Gastroesophageal sphincter (tissue), 4 donors: ENCODE data around the gene TBC1D4. TPM values are rescaled to one million over a fixed set of nuclear protein-coding genes. Genes with fewer than 3 reads are reported as not detected.

Experiments used
- ATAC-seq: fragments of 150-250 bp; one replicate; pipeline ENCODE4 v1.9.1; 2016; ENCODE audit warnings: mild to moderate bottlenecking, moderate library complexity
- H3K27ac ChIP-seq, 4 donors: fragments of 200-600 bp; sonication (generic) in 3 of 4; 1 replicate in 3 of 4; 2 replicates in 1 of 4; pipeline ENCODE4 v1.5.1; 2016 to 2019
- H3K27me3 ChIP-seq: fragments of 200-600 bp; sonication (generic); one replicate; pipeline ENCODE4 v1.5.1; 2019
- H3K36me3 ChIP-seq, 2 donors: fragments of 200-600 bp; sonication (generic); one replicate each; pipeline ENCODE4 v1.5.1; 2019; ENCODE audit warnings: control low read depth in 1 of 2
- H3K4me1 ChIP-seq, 3 donors: fragments of 200-600 bp; sonication (generic); 1 replicate in 2 of 3; 2 replicates in 1 of 3; pipeline ENCODE4 v1.5.1; 2016 to 2019; ENCODE audit warnings: control low read depth in 2 of 3
- H3K4me3 ChIP-seq, 2 donors: fragments of 200-600 bp; sonication (generic); one replicate each; pipeline ENCODE4 v1.5.1; 2019; ENCODE audit warnings: mild to moderate bottlenecking in 1 of 2, moderate library complexity in 1 of 2
- H3K9me3 ChIP-seq, 3 donors: fragments of 200-600 bp; sonication (generic); one replicate each; pipeline ENCODE4 v1.5.1; 2017 to 2019; ENCODE audit warnings: control low read depth in 2 of 3
- EP300 ChIP-seq: sonication (generic); formaldehyde crosslinking; IDR thresholded peaks from one replicate; pipeline ENCODE4 v1.6.1; 2017; ENCODE audit warnings: antibody characterized with exemption, mild to moderate bottlenecking
- POLR2A ChIP-seq, 2 donors: fragments of 450-650 bp; IDR thresholded peaks; one replicate each; pipeline ENCODE4 v1.6.1; 2017; ENCODE audit warnings: antibody characterized with exemption in 2 of 2, mild to moderate bottlenecking in 2 of 2, moderate library complexity in 1 of 2
- POLR2AphosphoS5 ChIP-seq: sonication (generic); formaldehyde crosslinking; IDR thresholded peaks from one replicate; pipeline ENCODE4 v1.6.1; 2017; ENCODE audit warnings: antibody characterized with exemption
- WGBS, 2 donors: methylation state at CpG; one replicate each; pipeline ENCODE4 v1.1.5; 2018; ENCODE audit warnings: low coverage in 1 of 2; 5-methylcytosine and 5-hydroxymethylcytosine counted together
- total RNA-seq, 4 donors: library from RNA; depleted of rRNA; stranded (reverse); fragments of >200 nt; gene quantifications; one replicate each; pipeline ENCODE4 v1.1.0, GENCODE V29; 2016
- TF ChIP-seq, protein P1 (sequence below), 4 experiments: fragments of 200-600 bp in 2 of 4; fragments of 450-650 bp in 2 of 4; sonication (generic) in 1 of 4; IDR thresholded peaks; one replicate each; pipeline ENCODE4 v1.5.1; 2017 to 2019; ENCODE audit warnings: antibody characterized with exemption in 4 of 4, mild to moderate bottlenecking in 2 of 4, moderate library complexity in 2 of 4

TBC1D4 gene
- total RNA-seq, 4 donors from 2014 or later: 12.8 to 28.0 (median 22.4) TPM

GRCh38 chr13:75414036-75414827 lies 67.7 kb downstream of the TBC1D4 start:
- Histone ChIP-seq H3K4me1 (peaks cover 32 to 48% (median 34%) of the 10 kb centered on the region in 3 donors), H3K36me3 (no peaks in the 10 kb centered on the region), H3K27ac (no peak overlapping the region), H3K4me3 (no peak overlapping the region), H3K9me3 (no peaks in the 10 kb centered on the region), H3K27me3 (no peaks in the 10 kb centered on the region)
- WGBS, 2 donors: 100% methylated on average over 1 of the region's 2 CpGs
- no peak for ATAC-seq
- TF ChIP-seq EP300: no peak
- TF ChIP-seq POLR2A (IDR thresholded peaks at IDR 0.05): no peak
- TF ChIP-seq POLR2AphosphoS5: no peak
- TF ChIP-seq, protein P1, sequence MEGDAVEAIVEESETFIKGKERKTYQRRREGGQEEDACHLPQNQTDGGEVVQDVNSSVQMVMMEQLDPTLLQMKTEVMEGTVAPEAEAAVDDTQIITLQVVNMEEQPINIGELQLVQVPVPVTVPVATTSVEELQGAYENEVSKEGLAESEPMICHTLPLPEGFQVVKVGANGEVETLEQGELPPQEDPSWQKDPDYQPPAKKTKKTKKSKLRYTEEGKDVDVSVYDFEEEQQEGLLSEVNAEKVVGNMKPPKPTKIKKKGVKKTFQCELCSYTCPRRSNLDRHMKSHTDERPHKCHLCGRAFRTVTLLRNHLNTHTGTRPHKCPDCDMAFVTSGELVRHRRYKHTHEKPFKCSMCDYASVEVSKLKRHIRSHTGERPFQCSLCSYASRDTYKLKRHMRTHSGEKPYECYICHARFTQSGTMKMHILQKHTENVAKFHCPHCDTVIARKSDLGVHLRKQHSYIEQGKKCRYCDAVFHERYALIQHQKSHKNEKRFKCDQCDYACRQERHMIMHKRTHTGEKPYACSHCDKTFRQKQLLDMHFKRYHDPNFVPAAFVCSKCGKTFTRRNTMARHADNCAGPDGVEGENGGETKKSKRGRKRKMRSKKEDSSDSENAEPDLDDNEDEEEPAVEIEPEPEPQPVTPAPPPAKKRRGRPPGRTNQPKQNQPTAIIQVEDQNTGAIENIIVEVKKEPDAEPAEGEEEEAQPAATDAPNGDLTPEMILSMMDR (IDR thresholded peaks at IDR 0.05): no peak

DNA sequence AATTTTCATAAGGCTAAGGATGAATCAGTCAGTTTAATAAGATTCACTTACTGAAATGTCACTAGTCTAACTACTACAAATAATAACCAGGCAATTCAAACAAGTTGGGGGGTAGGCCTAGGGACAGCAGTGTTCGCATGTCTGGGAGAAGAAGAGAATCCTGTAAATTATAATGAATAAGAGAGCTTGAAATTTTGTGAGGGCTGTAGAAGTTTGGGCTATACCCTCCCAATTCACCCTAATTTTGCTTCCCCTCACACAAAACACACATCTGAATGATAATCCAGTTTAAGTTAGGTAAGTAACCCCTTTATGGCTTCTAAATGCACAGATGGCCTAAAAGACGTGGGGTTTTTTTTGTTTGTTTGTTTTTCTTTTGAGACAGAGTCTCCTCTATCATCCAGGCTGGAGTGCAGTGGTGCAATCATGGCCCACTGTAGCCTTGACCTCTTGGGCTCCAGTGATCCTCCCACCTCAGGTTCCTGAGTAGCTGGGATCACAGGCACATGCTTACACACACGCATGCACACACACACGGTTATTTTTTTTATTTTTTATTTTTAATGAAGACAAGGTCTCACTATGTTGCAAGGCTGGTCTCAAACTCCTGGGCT lies 69.9 kb downstream of the TBC1D4 start:
- WGBS, 2 donors: 88 to 93% methylated on average over 3 to 4 of the region's 4 CpGs

DNA sequence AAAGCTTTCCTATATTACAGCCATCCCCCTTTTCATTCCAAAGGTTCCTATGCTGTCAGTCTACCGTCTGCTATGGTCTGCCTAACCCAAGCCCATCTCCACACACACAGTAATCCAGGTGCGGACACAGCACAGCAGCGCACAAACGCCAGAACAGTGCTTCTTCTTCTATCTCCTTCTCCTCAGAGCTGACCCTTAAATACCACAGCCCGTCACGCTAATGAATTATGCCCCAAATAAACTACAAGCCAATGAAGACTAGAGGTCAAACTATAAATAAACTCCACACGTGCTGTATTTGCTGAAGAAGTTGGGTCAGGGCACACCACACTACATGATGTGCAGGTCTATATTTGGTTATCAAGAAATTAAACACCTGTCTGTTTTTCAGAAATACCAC lies 71.8 kb downstream of the TBC1D4 start:
- no peak overlapping the region for H3K27ac ChIP-seq
- TF ChIP-seq POLR2AphosphoS5: no peak
- no peak for TF ChIP-seq EP300
- TF ChIP-seq, protein P1 (IDR thresholded peaks at IDR 0.05): no peak
- no peak for TF ChIP-seq POLR2A (IDR thresholded peaks at IDR 0.05)
- no peaks in the 10 kb centered on the region for H3K27me3 ChIP-seq
- no peaks in the 10 kb centered on the region for H3K9me3 ChIP-seq
- H3K36me3 ChIP-seq: no peaks in the 10 kb centered on the region
- peaks cover 0 to 12% (median 0%) of the 10 kb centered on the region in 3 donors for H3K4me1 ChIP-seq
- 68 to 72% methylated on average over 7 of the region's 7 CpGs for WGBS, 2 donors
- no peak overlapping the region for H3K4me3 ChIP-seq
- no peak for ATAC-seq

More for the DNA sequence above, 69.9 kb downstream of the TBC1D4 start:
- no peak for ATAC-seq
- no peak for TF ChIP-seq POLR2A (IDR thresholded peaks at IDR 0.05)
- H3K36me3 ChIP-seq: no peaks in the 10 kb centered on the region
- no peak overlapping the region for H3K4me3 ChIP-seq
- no peaks in the 10 kb centered on the region for H3K27me3 ChIP-seq
- H3K27ac ChIP-seq: no peak overlapping the region
- peaks cover 13 to 25% (median 15%) of the 10 kb centered on the region in 3 donors for H3K4me1 ChIP-seq
- H3K9me3 ChIP-seq: no peaks in the 10 kb centered on the region

DNA sequence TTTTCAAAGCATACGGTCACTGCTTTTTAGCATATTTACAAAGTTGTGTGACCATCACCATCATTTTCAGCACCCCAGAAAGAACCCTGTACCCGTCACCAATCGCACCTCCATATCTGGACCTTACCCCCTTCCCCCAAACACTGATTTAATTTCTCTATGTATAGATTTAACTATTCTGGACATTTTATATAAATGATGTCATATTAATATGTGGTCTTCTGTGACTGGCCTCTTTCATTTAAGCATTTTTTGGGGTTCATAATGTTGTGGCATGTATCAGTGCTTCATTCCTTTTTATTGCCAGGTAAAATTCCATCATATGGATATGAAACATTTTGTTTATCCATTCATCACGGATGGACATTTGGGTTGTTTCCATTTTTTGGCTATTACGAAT lies 74.0 kb downstream of the TBC1D4 start:
- TF ChIP-seq, protein P1 (IDR thresholded peaks at IDR 0.05): no peak
- no peak for TF ChIP-seq POLR2AphosphoS5
- no peak for TF ChIP-seq POLR2A (IDR thresholded peaks at IDR 0.05)
- TF ChIP-seq EP300: no peak
- peaks cover 0 to 11% (median under 1%) of the 10 kb centered on the region in 3 donors for H3K4me1 ChIP-seq
- no peaks in the 10 kb centered on the region for H3K36me3 ChIP-seq
- no peaks in the 10 kb centered on the region for H3K27me3 ChIP-seq
- no peak overlapping the region for H3K27ac ChIP-seq
- no peaks in the 10 kb centered on the region for H3K9me3 ChIP-seq
- H3K4me3 ChIP-seq: no peak overlapping the region
- no peak for ATAC-seq
- whole genome bisulfite sequencing, 2 donors: 95 to 99% methylated on average over 5 of the region's 5 CpGs

DNA sequence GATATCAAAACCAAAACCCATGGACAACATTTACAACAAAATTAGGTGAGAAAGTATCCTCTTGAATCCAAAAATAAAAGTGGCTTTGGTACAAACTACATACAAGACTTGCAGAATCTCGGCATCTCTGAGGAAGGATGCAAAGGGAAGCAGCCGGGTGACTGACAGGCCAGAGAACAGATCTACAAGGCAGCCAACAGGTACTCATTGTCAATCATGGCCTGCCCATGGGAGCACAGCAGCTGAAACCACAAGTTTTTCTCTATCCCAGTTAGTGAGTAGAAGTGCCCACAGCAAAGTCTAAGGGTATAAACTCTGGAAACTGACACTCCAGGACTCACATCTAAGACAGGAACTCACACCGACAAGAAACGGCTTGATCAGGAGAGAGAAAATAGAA lies 74.5 kb downstream of the TBC1D4 start:
- H3K27me3 ChIP-seq: no peaks in the 10 kb centered on the region
- no peak overlapping the region for H3K27ac ChIP-seq
- no peak for TF ChIP-seq EP300
- TF ChIP-seq POLR2A (IDR thresholded peaks at IDR 0.05): no peak
- TF ChIP-seq, protein P1 (IDR thresholded peaks at IDR 0.05): no peak
- WGBS, 2 donors: 97 to 100% methylated on average over 2 to 4 of the region's 4 CpGs
- H3K4me1 ChIP-seq: peaks cover 0 to 15% (median 4%) of the 10 kb centered on the region in 3 donors
- no peak overlapping the region for H3K4me3 ChIP-seq
- ATAC-seq: no peak
- H3K9me3 ChIP-seq: no peaks in the 10 kb centered on the region
- no peaks in the 10 kb centered on the region for H3K36me3 ChIP-seq
